OCI-M2 (cell line): Measurements from ENCODE around the gene SND1.

ENCODE experiments used
- DNase-seq: peaks from one replicate; lab custom pipeline; 2025; ENCODE audit not compliant: unreplicated experiment; lab: John Stamatoyannopoulos, UW

SND1 gene

GRCh38 chr7:128059143-128059988 lies 407.4 kb downstream of the SND1 start:
- DNase-seq: no peak

- no peak for DNase-seq
These were observed 408.0 kb downstream of the SND1 start for GRCh38 chr7:128060018-128060417.

GRCh38 chr7:128063088-128063487 lies 411.1 kb downstream of the SND1 start:
- DNase-seq: no peak

- DNase-seq: no peak
These were observed 413.9 kb downstream of the SND1 start for GRCh38 chr7:128065872-128066271.

- DNase-seq: no peak
These were observed 414.4 kb downstream of the SND1 start for GRCh38 chr7:128066395-128066794.

GRCh38 chr7:128066858-128067257 lies 414.9 kb downstream of the SND1 start:
- no peak for DNase-seq

GRCh38 chr7:128067983-128068382 lies 416.0 kb downstream of the SND1 start:
- no peak for DNase-seq

- DNase-seq: no peak
These were observed 416.8 kb downstream of the SND1 start for GRCh38 chr7:128068785-128069184.

- DNase-seq: no peak
These were observed 417.7 kb downstream of the SND1 start for GRCh38 chr7:128069373-128070364.

GRCh38 chr7:128071376-128071775 lies 419.4 kb downstream of the SND1 start:
- no peak for DNase-seq

GRCh38 chr7:128071801-128072200 lies 419.8 kb downstream of the SND1 start:
- no peak for DNase-seq

GRCh38 chr7:128073671-128074310 lies 421.8 kb downstream of the SND1 start:
- no peak for DNase-seq

GRCh38 chr7:128074336-128074735 lies 422.3 kb downstream of the SND1 start:
- DNase-seq: no peak

GRCh38 chr7:128074736-128075135 lies 422.7 kb downstream of the SND1 start:
- no peak for DNase-seq

- no peak for DNase-seq
These were observed 423.5 kb downstream of the SND1 start for GRCh38 chr7:128075242-128076095.

GRCh38 chr7:128076196-128076795 lies 424.3 kb downstream of the SND1 start:
- no peak for DNase-seq

GRCh38 chr7:128076796-128077271 lies 424.8 kb downstream of the SND1 start:
- no peak for DNase-seq

- DNase-seq: no peak
These were observed 426.3 kb downstream of the SND1 start for GRCh38 chr7:128078309-128078708.

- DNase-seq: no peak
These were observed 428.2 kb downstream of the SND1 start for GRCh38 chr7:128080169-128080568.

- no peak for DNase-seq
These were observed 429.4 kb downstream of the SND1 start for GRCh38 chr7:128081351-128081750.
